Left renal cortex interstitium (tissue), 4 donors: ENCODE results near the gene B4GALT1. TPM values are rescaled to one million over a fixed set of nuclear protein-coding genes. Genes with fewer than 3 reads are reported as not detected.
A peak's percentile ranks its signal among the peaks of the same experiment; 100 is the strongest.

Experiments
- DNase-seq, 4 donors: peaks; one replicate each; pipeline ENCODE4 v3.0.0-alpha.2; 2013; ENCODE audit warnings: low read depth in 4 of 4, low spot score in 2 of 4, missing footprints in 1 of 4
- polyA plus RNA-seq, 4 donors: library from polyadenylated mRNA; unstranded; fragments of 120-200 nt; gene quantifications; one replicate each; pipeline ENCODE4 v1.2.1, GENCODE V29; 2013; ENCODE audit not compliant: insufficient read length in 4 of 4

B4GALT1 gene
- polyA plus RNA-seq: 100 to 1,000 TPM in 3 of 4 donors, 10 to 100 TPM in 1; 82.9 to 117 (median 105) TPM

- DNase-seq: peak in 3 of 4 donors; percentile 73 to 87 (median 79)
These were observed at the start of gene B4GALT1 for GRCh38 chr9:33167084-33167971. B4GALT1 (minus strand) TSS chr9:33167336; CDS start chr9:33167169, 167 bp downstream.

GRCh38 chr9:33211695-33212393 lies 44.7 kb upstream of the B4GALT1 start:
- peak in 3 of 4 donors; percentile 15 to 55 (median 45) for DNase-seq

GRCh38 chr9:33210006-33210715 lies 43.0 kb upstream of the B4GALT1 start:
- no peak for DNase-seq

DNA sequence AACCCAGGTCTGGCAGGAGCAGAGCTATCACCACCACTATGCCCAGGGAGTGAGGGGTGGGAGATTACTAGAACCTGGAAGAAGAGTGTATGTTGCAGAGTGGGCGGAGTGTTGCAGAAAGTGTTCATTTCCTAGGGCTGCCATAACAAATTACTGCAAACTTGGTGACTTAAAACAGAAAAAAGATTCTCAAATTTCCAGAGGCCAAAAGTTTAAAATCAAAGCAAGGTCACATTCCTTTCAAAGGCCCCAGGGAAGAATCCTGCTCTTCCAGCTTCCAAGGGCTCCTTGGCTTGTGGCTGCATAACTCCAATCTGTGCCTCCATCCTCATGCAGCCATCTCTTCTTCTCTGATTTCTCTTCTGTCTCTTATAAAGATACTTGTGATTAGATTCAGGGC lies 42.3 kb upstream of the B4GALT1 start:
- no peak for DNase-seq

- DNase-seq: no peak
These were observed 35.5 kb upstream of the B4GALT1 start for GRCh38 chr9:33202552-33203201.

GRCh38 chr9:33202018-33202417 lies 34.9 kb upstream of the B4GALT1 start:
- DNase-seq: no peak

DNA sequence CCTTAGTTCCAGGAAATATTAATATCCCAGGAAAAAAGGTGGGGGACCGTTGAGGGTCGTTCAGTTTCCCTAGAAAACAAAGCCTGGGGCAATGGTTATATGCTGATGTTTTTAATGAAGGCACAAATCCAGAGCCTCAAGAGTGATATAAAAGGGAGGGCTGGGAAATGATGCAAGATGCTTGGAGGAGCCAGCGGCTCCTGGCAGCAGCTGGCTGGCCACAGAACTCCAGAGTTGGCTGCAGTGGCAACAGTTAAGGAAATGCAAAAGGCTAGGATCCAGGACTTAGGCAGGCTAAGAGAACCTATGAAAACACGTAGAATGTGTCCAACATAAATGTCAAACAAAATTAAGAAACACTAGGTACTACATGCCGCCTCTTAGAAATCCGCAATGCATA lies 31.0 kb upstream of the B4GALT1 start:
- DNase-seq: no peak

DNA sequence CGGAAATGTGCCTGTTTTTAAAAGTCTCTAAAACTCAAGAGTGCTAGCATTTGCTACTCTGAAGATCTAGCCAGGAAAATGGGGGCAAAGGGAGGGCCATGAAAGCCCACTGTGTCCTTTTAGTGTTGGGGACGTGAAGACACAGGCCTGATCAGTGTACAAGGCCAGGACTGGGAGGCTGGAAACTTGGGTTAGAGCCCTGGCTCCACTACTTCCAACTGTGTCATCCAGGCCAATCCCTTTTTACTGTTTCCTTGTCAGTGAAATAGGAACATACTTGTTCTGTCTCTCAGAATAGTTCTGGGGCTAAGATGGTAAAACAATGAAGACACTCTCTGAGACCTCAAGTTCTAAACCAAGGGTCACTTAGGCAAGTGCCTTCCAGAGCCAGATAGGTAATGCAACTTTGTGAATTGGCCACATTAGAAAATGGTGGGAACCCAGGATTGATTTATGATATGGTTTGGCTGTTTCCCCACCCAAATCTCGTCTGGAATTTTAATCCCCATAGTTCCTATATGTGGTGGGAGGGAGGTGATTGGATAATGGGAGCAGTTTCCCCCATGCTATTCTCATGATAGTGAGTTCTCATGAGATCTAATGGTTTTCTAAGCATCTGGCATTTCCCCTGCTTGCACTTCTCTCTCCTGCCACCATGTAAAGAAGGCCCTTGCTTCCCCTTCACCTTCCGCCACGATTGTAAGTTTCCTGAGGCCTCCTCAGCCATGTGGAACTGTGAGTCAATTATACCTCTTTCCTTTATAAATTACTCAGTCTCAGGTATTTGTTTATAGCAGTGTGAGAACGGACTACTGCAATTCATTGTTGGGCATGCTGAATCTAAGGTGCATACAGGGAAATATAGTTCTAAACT lies 30.4 kb upstream of the B4GALT1 start:
- DNase-seq: no peak

GRCh38 chr9:33196736-33197135 lies 29.6 kb upstream of the B4GALT1 start:
- DNase-seq: no peak

DNA sequence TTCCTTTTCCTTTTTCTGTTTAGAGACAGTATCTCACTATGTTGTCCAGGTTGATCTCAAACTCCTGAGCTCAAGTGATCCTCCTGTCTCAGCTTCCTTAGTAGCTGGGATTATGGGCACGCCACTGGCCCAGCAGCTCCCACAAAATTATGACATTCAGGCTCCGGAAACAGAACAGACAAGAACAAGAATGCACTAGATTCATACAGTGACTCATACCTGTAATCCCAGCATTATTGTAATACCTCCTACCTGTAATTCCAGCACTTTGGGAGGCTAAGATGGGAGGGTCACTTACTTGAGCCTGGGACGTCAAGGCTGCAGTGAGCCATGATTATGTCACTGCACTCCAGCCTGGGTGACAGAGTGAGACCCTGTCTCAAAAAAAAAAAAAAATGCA lies 26.7 kb upstream of the B4GALT1 start:
- DNase-seq: no peak

GRCh38 chr9:33192493-33193255 lies 25.5 kb upstream of the B4GALT1 start:
- no peak for DNase-seq

GRCh38 chr9:33190021-33190705 lies 23.0 kb upstream of the B4GALT1 start:
- no peak for DNase-seq

DNA sequence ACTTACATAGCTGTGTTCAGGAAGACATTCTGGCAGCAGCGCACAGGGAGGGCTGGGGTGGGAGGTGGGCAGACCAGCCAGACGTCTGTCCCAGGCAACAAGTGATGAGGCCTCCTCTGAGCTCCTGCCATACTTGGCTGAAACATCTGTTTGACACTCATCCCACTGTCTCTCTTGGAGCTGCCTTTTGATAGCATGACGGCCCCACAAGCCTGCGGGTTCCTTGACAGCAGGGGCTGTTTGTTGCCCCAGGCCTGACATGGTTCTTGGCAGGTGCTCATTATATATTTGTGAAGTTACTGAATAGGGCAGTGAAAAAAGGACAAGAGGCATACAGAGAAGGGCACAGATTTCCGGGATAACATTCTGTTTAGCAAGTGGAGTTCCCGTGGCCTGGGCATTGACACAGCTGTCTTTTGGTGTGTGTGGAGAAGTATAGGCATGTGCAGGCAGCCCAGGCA lies 22.2 kb upstream of the B4GALT1 start:
- no peak for DNase-seq

- no peak for DNase-seq
These were observed 21.6 kb upstream of the B4GALT1 start for GRCh38 chr9:33188711-33189110.

DNA sequence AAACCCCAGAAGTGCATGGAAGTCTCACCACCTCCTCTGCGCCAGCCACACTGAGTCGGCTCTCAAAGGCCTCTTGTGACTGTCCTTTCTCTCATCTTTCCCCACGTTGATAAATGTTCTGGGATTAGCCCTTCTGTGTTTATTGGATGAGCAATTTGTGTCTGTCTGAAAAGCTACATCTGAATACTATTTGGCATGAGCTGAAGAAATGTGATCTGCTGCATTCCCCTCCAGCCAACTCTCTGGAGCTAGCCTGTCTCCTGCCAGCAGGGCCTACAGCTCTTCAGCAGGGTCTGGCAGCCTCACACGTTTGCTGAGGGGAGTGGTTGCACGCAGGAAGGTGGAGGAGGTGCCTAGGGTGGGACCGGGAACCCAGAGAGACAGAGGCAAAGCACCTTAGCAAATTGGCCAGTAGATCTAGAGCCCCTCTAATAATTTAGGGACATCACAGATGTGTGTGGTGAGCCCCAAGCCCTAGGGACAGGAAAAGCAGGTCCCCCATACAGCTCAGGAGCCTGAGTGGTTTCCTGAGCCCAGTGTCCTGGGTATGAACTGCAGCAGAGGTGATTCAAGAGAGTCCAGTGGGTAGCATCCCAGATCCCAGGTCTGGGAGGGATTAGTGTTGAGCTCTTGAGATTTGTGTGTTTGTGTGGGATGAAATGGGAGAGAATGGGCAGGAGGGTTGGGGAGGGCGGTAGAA lies 20.5 kb upstream of the B4GALT1 start:
- no peak for DNase-seq

- DNase-seq: no peak
These were observed 19.5 kb upstream of the B4GALT1 start for GRCh38 chr9:33186457-33187168.

GRCh38 chr9:33185858-33186257 lies 18.7 kb upstream of the B4GALT1 start:
- no peak for DNase-seq
